Tibial nerve (tissue), 3 donors: Measurements from ENCODE around the gene COL28A1.

Experiments
- POLR2A ChIP-seq, 2 donors: fragments of 450-650 bp; IDR thresholded peaks; one replicate each; pipeline ENCODE4 v1.6.1; 2017; ENCODE audit warnings: antibody characterized with exemption in 2 of 2, mild to moderate bottlenecking in 2 of 2, moderate library complexity in 2 of 2
- TF ChIP-seq, protein P1 (sequence below), 5 experiments: fragments of 200-600 bp in 3 of 5; fragments of 450-650 bp in 2 of 5; sonication (generic) in 3 of 5; IDR thresholded peaks; one replicate each; pipeline ENCODE4 v1.5.1; 2016 to 2019; ENCODE audit warnings: antibody characterized with exemption in 5 of 5, mild to moderate bottlenecking in 3 of 5, moderate library complexity in 2 of 5

GRCh38 chr7:7556852-7557251 is 21.2 kb upstream of the COL28A1 start:
- TF ChIP-seq, protein P1, sequence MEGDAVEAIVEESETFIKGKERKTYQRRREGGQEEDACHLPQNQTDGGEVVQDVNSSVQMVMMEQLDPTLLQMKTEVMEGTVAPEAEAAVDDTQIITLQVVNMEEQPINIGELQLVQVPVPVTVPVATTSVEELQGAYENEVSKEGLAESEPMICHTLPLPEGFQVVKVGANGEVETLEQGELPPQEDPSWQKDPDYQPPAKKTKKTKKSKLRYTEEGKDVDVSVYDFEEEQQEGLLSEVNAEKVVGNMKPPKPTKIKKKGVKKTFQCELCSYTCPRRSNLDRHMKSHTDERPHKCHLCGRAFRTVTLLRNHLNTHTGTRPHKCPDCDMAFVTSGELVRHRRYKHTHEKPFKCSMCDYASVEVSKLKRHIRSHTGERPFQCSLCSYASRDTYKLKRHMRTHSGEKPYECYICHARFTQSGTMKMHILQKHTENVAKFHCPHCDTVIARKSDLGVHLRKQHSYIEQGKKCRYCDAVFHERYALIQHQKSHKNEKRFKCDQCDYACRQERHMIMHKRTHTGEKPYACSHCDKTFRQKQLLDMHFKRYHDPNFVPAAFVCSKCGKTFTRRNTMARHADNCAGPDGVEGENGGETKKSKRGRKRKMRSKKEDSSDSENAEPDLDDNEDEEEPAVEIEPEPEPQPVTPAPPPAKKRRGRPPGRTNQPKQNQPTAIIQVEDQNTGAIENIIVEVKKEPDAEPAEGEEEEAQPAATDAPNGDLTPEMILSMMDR (IDR thresholded peaks at IDR 0.05): no peak
- TF ChIP-seq POLR2A (IDR thresholded peaks at IDR 0.05): no peak
